NCI-H82 treated with DMSO at 0.1 percent for 48 hours (cell line): Measurements from ENCODE around the gene LRBA.

Source experiments
- DNase-seq: peaks from one replicate; lab custom pipeline; 2025; ENCODE audit not compliant: unreplicated experiment; lab: John Stamatoyannopoulos, UW

Gene LRBA

GRCh38 chr4:150224896-150225591, 790.0 kb downstream of the LRBA start:
- DNase-seq: no peak

GRCh38 chr4:150219841-150220240, 795.2 kb downstream of the LRBA start:
- no peak for DNase-seq

- DNase-seq: no peak
Measured at GRCh38 chr4:150218447-150218846, 796.6 kb downstream of the LRBA start.

- no peak for DNase-seq
Measured at GRCh38 chr4:150217808-150218207, 797.3 kb downstream of the LRBA start.

GRCh38 chr4:150217192-150217591, 797.9 kb downstream of the LRBA start:
- DNase-seq: no peak

GRCh38 chr4:150216726-150217125, 798.4 kb downstream of the LRBA start:
- no peak for DNase-seq

GRCh38 chr4:150215601-150216000, 799.5 kb downstream of the LRBA start:
- DNase-seq: no peak
